ENCODE results near the gene SDHB.

Gene SDHB

GRCh38 chr1:17071794-17072193, 18.0 kb upstream of the SDHB start:
- H3K27me3 ChIP-seq (ENCODE audit: insufficient read depth, low read length, poor library complexity, severe bottlenecking): no peaks in the 10 kb centered on the region
- no peaks in the 10 kb centered on the region for H3K9me2 ChIP-seq (replicated peaks; ENCODE audit: low read depth, low read length)
- no peaks in the 10 kb centered on the region for H3K36me3 ChIP-seq (ENCODE audit: insufficient read depth, low read length)
- H3K4me2 ChIP-seq (ENCODE audit: low read depth, low read length, poor library complexity, severe bottlenecking): no peak overlapping the region
- no peak for TF ChIP-seq CTCF (conservative IDR thresholded peaks at IDR 0.05; ENCODE audit: low read length)
- TF ChIP-seq EZH2phosphoT487 (IDR thresholded peaks at IDR 0.05; ENCODE audit: borderline replicate concordance): no peak
- H2AFZ ChIP-seq (ENCODE audit: low read length): no peak overlapping the region
- H3F3A ChIP-seq (ENCODE audit: low read depth): no peaks in the 10 kb centered on the region
- H3K79me2 ChIP-seq (ENCODE audit: insufficient read depth, low read length): no peaks in the 10 kb centered on the region
- no peak overlapping the region for H3K4me3 ChIP-seq (ENCODE audit: low read length, poor library complexity, severe bottlenecking)
- H3K9me3 ChIP-seq (ENCODE audit: insufficient read depth, low read depth, low read length): no peaks in the 10 kb centered on the region
- no peak overlapping the region for H3K9ac ChIP-seq (ENCODE audit: low read depth, low read length, poor library complexity, severe bottlenecking)
- H3K4me1 ChIP-seq (ENCODE audit: insufficient read depth, low read length, poor library complexity, severe bottlenecking): no peaks in the 10 kb centered on the region
- H4K20me1 ChIP-seq (ENCODE audit: insufficient read depth, low read length, poor library complexity, severe bottlenecking): no peaks in the 10 kb centered on the region

GRCh38 chr1:17070163-17070525, 16.3 kb upstream of the SDHB start:
- Histone ChIP-seq H2AFZ (ENCODE audit: low read length) (no peak overlapping the region), H3K27me3 (ENCODE audit: insufficient read depth, low read length, poor library complexity, severe bottlenecking) (no peaks in the 10 kb centered on the region)

GRCh38 chr1:17069452-17070162, 15.8 kb upstream of the SDHB start:
- Histone ChIP-seq H2AFZ (ENCODE audit: low read length) (no peak overlapping the region), H3K79me2 (ENCODE audit: insufficient read depth, low read length) (no peaks in the 10 kb centered on the region), H3K9me2 (replicated peaks; ENCODE audit: low read depth, low read length) (no peaks in the 10 kb centered on the region), H3K4me1 (ENCODE audit: insufficient read depth, low read length, poor library complexity, severe bottlenecking) (no peaks in the 10 kb centered on the region), H3K9me3 (ENCODE audit: insufficient read depth, low read depth, low read length) (peaks cover 2% of the 10 kb centered on the region; the same call in 1 of the 2 replicates), H3K36me3 (ENCODE audit: insufficient read depth, low read length) (no peaks in the 10 kb centered on the region), H3F3A (ENCODE audit: low read depth) (no peaks in the 10 kb centered on the region), H4K20me1 (ENCODE audit: insufficient read depth, low read length, poor library complexity, severe bottlenecking) (no peaks in the 10 kb centered on the region), H3K4me3 (ENCODE audit: low read length, poor library complexity, severe bottlenecking) (no peak overlapping the region), H3K9ac (ENCODE audit: low read depth, low read length, poor library complexity, severe bottlenecking) (no peak overlapping the region), H3K27me3 (ENCODE audit: insufficient read depth, low read length, poor library complexity, severe bottlenecking) (no peaks in the 10 kb centered on the region), H3K4me2 (ENCODE audit: low read depth, low read length, poor library complexity, severe bottlenecking) (no peak overlapping the region)
- TF ChIP-seq EZH2phosphoT487 (IDR thresholded peaks at IDR 0.05; ENCODE audit: borderline replicate concordance): no peak
- TF ChIP-seq CTCF (conservative IDR thresholded peaks at IDR 0.05; ENCODE audit: low read length): no peak

More at GRCh38 chr1:17070163-17070525, 16.3 kb upstream of the SDHB start:
- Histone ChIP-seq H3K9ac (ENCODE audit: low read depth, low read length, poor library complexity, severe bottlenecking) (no peak overlapping the region), H4K20me1 (ENCODE audit: insufficient read depth, low read length, poor library complexity, severe bottlenecking) (no peaks in the 10 kb centered on the region), H3K4me3 (ENCODE audit: low read length, poor library complexity, severe bottlenecking) (no peak overlapping the region), H3K36me3 (ENCODE audit: insufficient read depth, low read length) (no peaks in the 10 kb centered on the region), H3K4me1 (ENCODE audit: insufficient read depth, low read length, poor library complexity, severe bottlenecking) (no peaks in the 10 kb centered on the region), H3K9me3 (ENCODE audit: insufficient read depth, low read depth, low read length) (no peaks in the 10 kb centered on the region), H3F3A (ENCODE audit: low read depth) (no peaks in the 10 kb centered on the region), H3K79me2 (ENCODE audit: insufficient read depth, low read length) (no peaks in the 10 kb centered on the region), H3K9me2 (replicated peaks; ENCODE audit: low read depth, low read length) (no peaks in the 10 kb centered on the region), H3K4me2 (ENCODE audit: low read depth, low read length, poor library complexity, severe bottlenecking) (no peak overlapping the region)
- TF ChIP-seq EZH2phosphoT487 (IDR thresholded peaks at IDR 0.05; ENCODE audit: borderline replicate concordance) (no peak), CTCF (conservative IDR thresholded peaks at IDR 0.05; ENCODE audit: low read length) (no peak)
